HepG2 (cell line): ENCODE results near the gene SNUPN. TPM values are rescaled to one million over a fixed set of nuclear protein-coding genes. Genes with fewer than 3 reads are reported as not detected.

Experiments used
- ARNT ChIP-seq: fragments of 450-650 bp; IDR thresholded peaks from 2 replicates; pipeline ENCODE4 v1.6.1; 2017
- BHLHE40 ChIP-seq: IDR thresholded peaks from 2 replicates; pipeline ENCODE4 v1.6.1; 2011; ENCODE audit warnings: low read length, improper control_type of control experiment
- CBX5 ChIP-seq: sonication (generic); formaldehyde crosslinking; IDR thresholded peaks from 2 replicates; pipeline ENCODE4 v1.4.0; 2020; ENCODE audit warnings: missing genetic modification reagents, borderline replicate concordance
- CEBPB ChIP-seq: IDR thresholded peaks from 2 replicates; pipeline ENCODE4 v1.6.1; 2011; ENCODE audit warnings: low read depth, low read length, improper control_type of control experiment, borderline replicate concordance
- JDP2 ChIP-seq: sonication (generic); formaldehyde crosslinking; IDR thresholded peaks from 2 replicates; pipeline ENCODE4 v1.8.1; 2022; ENCODE audit warnings: missing genetic modification reagents, borderline replicate concordance
- MBNL3 ChIP-seq: fragments of 250-450 bp; sonication (Bioruptor Pico); conservative IDR thresholded peaks from 2 replicates; pipeline ENCODE4 v1.8.0; 2022; ENCODE audit warnings: mild to moderate bottlenecking, inconsistent platforms
- MYC ChIP-seq: sonication (generic); formaldehyde crosslinking; IDR thresholded peaks from 2 replicates; pipeline ENCODE4 v1.9.0; 2021; ENCODE audit warnings: missing genetic modification reagents, borderline replicate concordance
- MYNN ChIP-seq: sonication (generic); formaldehyde crosslinking; IDR thresholded peaks from 2 replicates; pipeline ENCODE4 v1.4.0; 2020; ENCODE audit warnings: mild to moderate bottlenecking, low read depth, missing genetic modification reagents
- NFE2L1 ChIP-seq: sonication (generic); formaldehyde crosslinking; IDR thresholded peaks from 2 replicates; pipeline ENCODE4 v1.4.0; 2020; ENCODE audit warnings: missing genetic modification reagents, mild to moderate bottlenecking, borderline replicate concordance
- PHF5A ChIP-seq: IDR thresholded peaks from one replicate; pipeline ENCODE4 v1.6.1; 2018; ENCODE audit warnings: low read depth, missing genetic modification reagents; ENCODE audit not compliant: unreplicated experiment
- REXO4 ChIP-seq: sonication (generic); formaldehyde crosslinking; IDR thresholded peaks from 2 replicates; pipeline ENCODE4 v1.8.0; 2022; ENCODE audit warnings: missing genetic modification reagents, mild to moderate bottlenecking, borderline replicate concordance
- RXRB ChIP-seq: IDR thresholded peaks from 2 replicates; pipeline ENCODE4 v1.6.1; 2016; ENCODE audit warnings: borderline replicate concordance, missing genetic modification reagents, missing compliant biosample characterization
- SIN3B ChIP-seq: fragments of 150-350 bp; IDR thresholded peaks from 2 replicates; pipeline ENCODE4 v1.6.1; 2014; ENCODE audit warnings: low read length
- TRIM22 ChIP-seq: fragments of 450-650 bp; IDR thresholded peaks from 2 replicates; pipeline ENCODE4 v1.6.1; 2017
- ZEB1 ChIP-seq: IDR thresholded peaks from 2 replicates; pipeline ENCODE4 v1.6.1; 2012; ENCODE audit warnings: mild to moderate bottlenecking, low read depth, inconsistent platforms; ENCODE audit not compliant: insufficient replicate concordance
- ZNF121 ChIP-seq: sonication (generic); formaldehyde crosslinking; IDR thresholded peaks from 2 replicates; pipeline ENCODE4 v1.5.0; 2020; ENCODE audit warnings: mild to moderate bottlenecking, missing genetic modification reagents
- ZNF232 ChIP-seq: sonication (generic); formaldehyde crosslinking; IDR thresholded peaks from 2 replicates; pipeline ENCODE4 v1.4.0; 2020; ENCODE audit warnings: missing genetic modification reagents, borderline replicate concordance
- ZNF253 ChIP-seq: sonication (generic); formaldehyde crosslinking; IDR thresholded peaks from 2 replicates; pipeline ENCODE4 v1.8.0; 2022; ENCODE audit warnings: mild to moderate bottlenecking, missing genetic modification reagents, borderline replicate concordance
- ZNF441 ChIP-seq: sonication (generic); formaldehyde crosslinking; IDR thresholded peaks from 2 replicates; pipeline ENCODE4 v1.7.0; 2021; ENCODE audit warnings: missing genetic modification reagents, borderline replicate concordance
- ZNF614 ChIP-seq: IDR thresholded peaks from 2 replicates; pipeline ENCODE4 v1.6.1; 2018; ENCODE audit warnings: missing biosample characterization, missing genetic modification reagents, inconsistent platforms, borderline replicate concordance
- ZNF660 ChIP-seq: sonication (generic); formaldehyde crosslinking; IDR thresholded peaks from 2 replicates; pipeline ENCODE4 v1.5.1; 2020; ENCODE audit warnings: mild to moderate bottlenecking, low read depth, missing genetic modification reagents, borderline replicate concordance
- ZNF678 ChIP-seq: sonication (generic); formaldehyde crosslinking; IDR thresholded peaks from 2 replicates; pipeline ENCODE4 v1.4.0; 2020; ENCODE audit warnings: mild to moderate bottlenecking, missing genetic modification reagents
- polyA plus RNA-seq, 8 experiments: library from polyadenylated mRNA; depleted of rRNA in 3 of 8; stranded (reverse) in 7 of 8; unstranded in 1 of 8; fragments of >200 nt; fragmentation: Illumina TruSeq in 4 of 8; extraction: Trizol in 4 of 8; gene quantifications; 2 replicates each; pipeline versions ENCODE4 v1.2.1 to v1.2.3, GENCODE V29; 2011 to 2016; ENCODE audit warnings: low read depth in 4 of 8, missing spikeins in 1 of 8, mixed read lengths in 1 of 8; ENCODE audit not compliant: insufficient read depth in 1 of 8
- total RNA-seq, 5 experiments: library from RNA; depleted of rRNA; stranded (reverse); fragments of >200 nt; fragmentation: Illumina TruSeq; extraction: Trizol; gene quantifications; 2 replicates each; pipeline ENCODE4 v1.2.3, GENCODE V29; 2016; ENCODE audit warnings: low read depth in 1 of 5
- TF ChIP-seq, protein P1 (sequence below): sonication (generic); formaldehyde crosslinking; IDR thresholded peaks from 2 replicates; pipeline ENCODE4 v1.8.1; 2023; ENCODE audit warnings: mild to moderate bottlenecking, missing genetic modification reagents, borderline replicate concordance
- TF ChIP-seq, protein P2 (sequence below), 2 experiments: sonication (generic) in 1 of 2; formaldehyde crosslinking in 1 of 2; IDR thresholded peaks; 2 replicates each; pipeline versions ENCODE4 v1.4.0 to v1.6.1; 2018 to 2020; ENCODE audit warnings: missing genetic modification reagents in 2 of 2, borderline replicate concordance in 1 of 2, low read depth in 1 of 2, mild to moderate bottlenecking in 1 of 2, missing biosample characterization in 1 of 2
- TF ChIP-seq, protein P3 (sequence below): sonication (generic); formaldehyde crosslinking; IDR thresholded peaks from 2 replicates; pipeline ENCODE4 v1.4.0; 2020; ENCODE audit warnings: missing genetic modification reagents

SNUPN gene
- total and polyA plus RNA-seq, 2 of the 13 experiments (the other 11 are each of a cell fraction or from before 2014, with no cell fraction given) = 9.0 to 16.4 TPM

GRCh38 chr15:75639709-75640482 lies 14.4 kb upstream of the SNUPN start, which contains the start of gene IMP3 (continued):
- TF ChIP-seq RXRB (CRISPR knock-in tag) = no peak; the same call in 1 of the 2 replicates
- TF ChIP-seq ZNF660 (CRISPR knock-in tag) = no peak
- TF ChIP-seq NFE2L1 (CRISPR knock-in tag) = 0 out of 2 replicates have a peak, but pooled peaks have one; percentile 29
- peak; percentile 97 for TF ChIP-seq MYC
- TF ChIP-seq REXO4 (CRISPR knock-in tag) = no peak
- TF ChIP-seq ARNT = no peak
- TF ChIP-seq MYNN (CRISPR knock-in tag) = peak; percentile 76
- peak; percentile 60; the same call in 1 of the 2 replicates for TF ChIP-seq ZNF614
- TF ChIP-seq ZEB1 = no peak
- TF ChIP-seq JDP2 (CRISPR knock-in tag) = no peak; the same call in 1 of the 2 replicates
- TF ChIP-seq CBX5 = 0 out of 2 replicates have a peak, but pooled peaks have one; percentile 30
- TF ChIP-seq BHLHE40 = no peak
- TF ChIP-seq ZNF253 (CRISPR knock-in tag) = no peak
- TF ChIP-seq MBNL3 (CRISPR knock-in tag) = no peak
- no peak for TF ChIP-seq PHF5A
- no peak; the same call in 1 of the 2 replicates for TF ChIP-seq ZNF678 (CRISPR knock-in tag)
- peak; percentile 94; the same call in 1 of the 2 replicates for TF ChIP-seq ZNF232
- no peak for TF ChIP-seq ZNF121
- no peak for TF ChIP-seq TRIM22
- TF ChIP-seq, protein P1, sequence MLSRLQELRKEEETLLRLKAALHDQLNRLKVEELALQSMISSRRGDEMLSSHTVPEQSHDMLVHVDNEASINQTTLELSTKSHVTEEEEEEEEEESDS (CRISPR knock-in tag) = peak; percentile 92; the same call in 1 of the 2 replicates
- TF ChIP-seq CEBPB = no peak
- 0 out of 2 replicates have a peak, but pooled peaks have one; percentile 26 for TF ChIP-seq SIN3B
- TF ChIP-seq, protein P2, sequence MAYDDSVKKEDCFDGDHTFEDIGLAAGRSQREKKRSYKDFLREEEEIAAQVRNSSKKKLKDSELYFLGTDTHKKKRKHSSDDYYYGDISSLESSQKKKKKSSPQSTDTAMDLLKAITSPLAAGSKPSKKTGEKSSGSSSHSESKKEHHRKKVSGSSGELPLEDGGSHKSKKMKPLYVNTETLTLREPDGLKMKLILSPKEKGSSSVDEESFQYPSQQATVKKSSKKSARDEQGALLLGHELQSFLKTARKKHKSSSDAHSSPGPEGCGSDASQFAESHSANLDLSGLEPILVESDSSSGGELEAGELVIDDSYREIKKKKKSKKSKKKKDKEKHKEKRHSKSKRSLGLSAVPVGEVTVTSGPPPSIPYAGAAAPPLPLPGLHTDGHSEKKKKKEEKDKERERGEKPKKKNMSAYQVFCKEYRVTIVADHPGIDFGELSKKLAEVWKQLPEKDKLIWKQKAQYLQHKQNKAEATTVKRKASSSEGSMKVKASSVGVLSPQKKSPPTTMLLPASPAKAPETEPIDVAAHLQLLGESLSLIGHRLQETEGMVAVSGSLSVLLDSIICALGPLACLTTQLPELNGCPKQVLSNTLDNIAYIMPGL (CRISPR knock-in tag; IDR thresholded peaks at IDR 0.05; ENCODE audit: borderline replicate concordance in 1 of 2, low read depth in 1 of 2) = peak; percentile 82 to 95; a peak in 3 of 4 replicates
- TF ChIP-seq ZNF441 (CRISPR knock-in tag) = peak; percentile 59; the same call in 1 of the 2 replicates
- TF ChIP-seq, protein P3, sequence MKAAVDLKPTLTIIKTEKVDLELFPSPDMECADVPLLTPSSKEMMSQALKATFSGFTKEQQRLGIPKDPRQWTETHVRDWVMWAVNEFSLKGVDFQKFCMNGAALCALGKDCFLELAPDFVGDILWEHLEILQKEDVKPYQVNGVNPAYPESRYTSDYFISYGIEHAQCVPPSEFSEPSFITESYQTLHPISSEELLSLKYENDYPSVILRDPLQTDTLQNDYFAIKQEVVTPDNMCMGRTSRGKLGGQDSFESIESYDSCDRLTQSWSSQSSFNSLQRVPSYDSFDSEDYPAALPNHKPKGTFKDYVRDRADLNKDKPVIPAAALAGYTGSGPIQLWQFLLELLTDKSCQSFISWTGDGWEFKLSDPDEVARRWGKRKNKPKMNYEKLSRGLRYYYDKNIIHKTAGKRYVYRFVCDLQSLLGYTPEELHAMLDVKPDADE (CRISPR knock-in tag) = no peak
